Measurements from ENCODE around the gene USE1. TPM values are rescaled to one million over a fixed set of nuclear protein-coding genes. Genes with fewer than 3 reads are reported as not detected.

USE1 gene
- total and polyA plus RNA-seq, 9 of the 15 experiments (the other 6 are each of a cell fraction or from before 2014, with no cell fraction given): 17.3 to 52.4 (median 34.0) TPM

- ChIA-PET CTCF (ENCODE audit: low intra/inter-chr PET ratio) (no interaction called here), POLR2A (interaction anchor here (0.6 to 1.1 kb wide), 2 partner anchors 11 to 19 kb away, joined by 3 to 4 read pairs; no protein-coding TSS in a partner anchor)
- DNase-seq (ENCODE audit: extremely low read depth in 1 of 4, low spot score in 3 of 4) (peak in 3 of 4 experiments; percentile 76 to 85 (median 80)), ATAC-seq (no peak), FAIRE-seq (no peak)
- H3K9me1 ChIP-seq (ENCODE audit: control insufficient read depth, insufficient read depth, low read length): no peaks in the 10 kb centered on the region
- intact Hi-C loops (cut with micrococcal nuclease): loop anchor here (5.0 kb wide), 1 partner anchor 38 kb away; no protein-coding TSS in a partner anchor
- H2AFZ ChIP-seq (ENCODE audit: low read depth, low read length): peak within 1 kb of the TSS; percentile 91
- peak within 1 kb of the TSS; percentile 93 for H3K4me2 ChIP-seq (ENCODE audit: insufficient read depth, low read length)
- no peaks in the 10 kb centered on the region for H3K9me3 ChIP-seq (replicated peaks; ENCODE audit: control insufficient read depth, insufficient read depth, low read depth, low read length)
- in situ Hi-C loops (cut with MboI): no loop called here
- H3K27ac ChIP-seq (ENCODE audit: extremely low read depth, low read depth, low read length): peak within 1 kb of the TSS; percentile 96
- 0% methylated on average over 11 of the region's 72 CpGs for WGBS (ENCODE audit: insufficient coverage, low coverage, missing lambda C conversion rate)
- H3K4me1 ChIP-seq (replicated peaks in 1 of 2; ENCODE audit: control insufficient read depth in 2 of 2, insufficient read depth in 2 of 2, low read length in 2 of 2): peaks cover 45 to 88% of the 10 kb centered on the region in 2 experiments
- peak within 1 kb of the TSS; percentile 80 for H3K4me3 ChIP-seq
- H4K20me1 ChIP-seq (replicated peaks; ENCODE audit: control insufficient read depth, insufficient read depth, low read length): peaks cover 15% of the 10 kb centered on the region
- peak within 1 kb of the TSS; percentile 76 to 91 for H3K9ac ChIP-seq (ENCODE audit: insufficient read depth in 1 of 2, low read depth in 2 of 2, low read length in 2 of 2)
- no peaks in the 10 kb centered on the region for H3K27me3 ChIP-seq (ENCODE audit: control insufficient read depth in 2 of 2, insufficient read depth in 2 of 2, low read length in 2 of 2)
- H3K36me3 ChIP-seq (ENCODE audit: control insufficient read depth, insufficient read depth, low read length): peaks cover 15% of the 10 kb centered on the region; the same call in 2 of the 3 replicates
- H3K79me2 ChIP-seq (ENCODE audit: control insufficient read depth, insufficient read depth, low read length): peaks cover 47% of the 10 kb centered on the region
- no TSS peak for BruUV-seq (replicated peaks)
- TF ChIP-seq SMAD4 (CRISPR knock-in tag; conservative IDR thresholded peaks at IDR 0.05) (0 out of 2 replicates have a peak, but pooled peaks have one; percentile 17), PTTG1 (tag; IDR thresholded peaks at IDR 0.05; ENCODE audit: low read depth) (no peak), GABPA (tag; conservative IDR thresholded peaks at IDR 0.05; ENCODE audit: low read depth) (peak; percentile 13; the same call in 1 of the 2 replicates), POLR2G (IDR thresholded peaks at IDR 0.05; ENCODE audit: low read depth, low read length) (peak; percentile 67), POLR2AphosphoS5 (IDR thresholded peaks at IDR 0.05; ENCODE audit: control insufficient read depth, insufficient read depth, low read depth, low read length) (peak; percentile 55; the same call in 1 of the 2 replicates), POLR3G (IDR thresholded peaks at IDR 0.05; ENCODE audit: extremely low read depth, insufficient read length, insufficient replicate concordance) (no peak), ILK (tag; IDR thresholded peaks at IDR 0.05; ENCODE audit: borderline replicate concordance, low read depth) (no peak), ZNF184 (CRISPR knock-in tag; IDR thresholded peaks at IDR 0.05) (no peak), ZEB2 (IDR thresholded peaks at IDR 0.05) (no peak), PHF8 (IDR thresholded peaks at IDR 0.05; ENCODE audit: borderline replicate concordance, low read length) (peak; percentile 45; the same call in 1 of the 2 replicates), CXXC5 (CRISPR knock-in tag; IDR thresholded peaks at IDR 0.05) (peak; percentile 56), YBX1 (IDR thresholded peaks at IDR 0.05) (no peak)
Measured at GRCh38 chr19:17245535-17245984, 30.4 kb downstream of the USE1 start, which contains the start of gene NR2F6. Gene NR2F6 (minus strand): TSS chr19:17245919. CDS start chr19:17245220, 699 bp downstream.

All from K562 (cell line).